B cell (primary cell): ENCODE results near the gene BABAM2. TPM values are rescaled to one million over a fixed set of nuclear protein-coding genes. Genes with fewer than 3 reads are reported as not detected.

Source experiments
- ATAC-seq: fragments of 200-7000 bp; cut with Tn5 transposase; one replicate; pipeline ENCODE4 v1.10.0; 2021; ENCODE audit warnings: low read depth, mild to moderate bottlenecking, moderate number of reproducible peaks, moderate library complexity
- CTCF ChIA-PET: fragments of 350-600 bp; sonication (Branson Sonifier 250); formaldehyde crosslinking; loops from one replicate; lab custom pipeline; 2021; ENCODE audit warnings: antibody characterized with exemption, inconsistent platforms; lab: Charles Lee
- POLR2A ChIA-PET: fragments of 350-600 bp; sonication (Branson Sonifier 250); formaldehyde crosslinking; loops from one replicate; lab custom pipeline; 2021; ENCODE audit warnings: antibody characterized with exemption; lab: Charles Lee
- DNase-seq: peaks from one replicate; pipeline ENCODE4 v3.0.0; 2013
- H2AFZ ChIP-seq: 2 replicates; pipeline ENCODE4 v1.6.1; 2012; ENCODE audit warnings: mild to moderate bottlenecking, low read depth, low read length; ENCODE audit not compliant: insufficient read depth, poor library complexity, severe bottlenecking
- H3K27ac ChIP-seq, 2 donors: 1 replicate in 1 of 2; 2 replicates in 1 of 2; pipeline ENCODE4 v1.5.1; 2012 to 2013; ENCODE audit warnings: low read length in 2 of 2, mild to moderate bottlenecking in 2 of 2, moderate library complexity in 1 of 2
- H3K27me3 ChIP-seq, 4 experiments: fragments of 200-600 bp in 1 of 4; sonication (generic) in 1 of 4; replicated peaks in 1 of 4; 1 replicate in 2 of 4; 2 replicates in 2 of 4; pipeline versions ENCODE4 v1.6.1 to v1.7.0; 2013 to 2016; ENCODE audit warnings: low read length in 3 of 4, mild to moderate bottlenecking in 2 of 4, mixed read lengths in 1 of 4, moderate library complexity in 1 of 4; ENCODE audit not compliant: insufficient read depth in 4 of 4, control insufficient read depth in 3 of 4; ENCODE audit errors: control extremely low read depth in 1 of 4
- H3K36me3 ChIP-seq, 2 experiments: replicated peaks in 1 of 2; 1 replicate in 1 of 2; 2 replicates in 1 of 2; pipeline versions ENCODE4 v1.6.1 to v1.7.1; 2013; ENCODE audit warnings: low read length in 1 of 2; ENCODE audit not compliant: insufficient read depth in 2 of 2, control insufficient read depth in 1 of 2; ENCODE audit errors: control extremely low read depth in 1 of 2, extremely low read depth in 1 of 2
- H3K4me1 ChIP-seq, 2 donors: fragments of 200-600 bp in 1 of 2; sonication (generic) in 1 of 2; 1 replicate in 1 of 2; 2 replicates in 1 of 2; pipeline versions ENCODE4 v1.5.1 to v1.6.1; 2013 to 2017; ENCODE audit warnings: low read length in 2 of 2; ENCODE audit not compliant: control insufficient read depth in 2 of 2, insufficient read depth in 2 of 2
- H3K4me2 ChIP-seq: replicated peaks from 2 replicates; pipeline ENCODE3; 2012; ENCODE audit warnings: mild to moderate bottlenecking, low read depth, low read length; ENCODE audit not compliant: poor library complexity, severe bottlenecking
- H3K4me3 ChIP-seq, 5 experiments: fragments of 200-600 bp in 1 of 5; sonication (generic) in 1 of 5; 1 replicate in 3 of 5; 2 replicates in 2 of 5; pipeline versions ENCODE4 v1.5.1 to v1.7.0; 2011 to 2016; ENCODE audit warnings: low read length in 4 of 5, mild to moderate bottlenecking in 4 of 5, low read depth in 2 of 5, control low read depth in 1 of 5, moderate library complexity in 1 of 5; ENCODE audit not compliant: insufficient read depth in 1 of 5; ENCODE audit errors: control extremely low read depth in 1 of 5, extremely low read depth in 1 of 5
- H3K79me2 ChIP-seq: fragments of 200-600 bp; sonication (generic); one replicate; pipeline ENCODE4 v1.6.0; 2016; ENCODE audit warnings: low read length; ENCODE audit not compliant: control insufficient read depth, insufficient read depth
- H3K9ac ChIP-seq: fragments of 200-600 bp; sonication (generic); 2 replicates; pipeline ENCODE4 v1.6.1; 2017; ENCODE audit warnings: mild to moderate bottlenecking, low read length, moderate library complexity
- H3K9me3 ChIP-seq, 3 donors: one replicate each; pipeline versions ENCODE4 v1.6.1 to v1.7.1; 2013; ENCODE audit warnings: low read length in 2 of 3; ENCODE audit not compliant: control insufficient read depth in 2 of 3, insufficient read depth in 1 of 3; ENCODE audit errors: control extremely low read depth in 1 of 3
- H4K20me1 ChIP-seq: 2 replicates; pipeline ENCODE4 v1.6.0; 2012; ENCODE audit warnings: mild to moderate bottlenecking, low read length; ENCODE audit not compliant: insufficient read depth, control insufficient read depth, poor library complexity, severe bottlenecking
- H3K27ac Mint-ChIP-seq: one replicate; pipeline ENCODE4 v1.8.0; 2021; ENCODE audit warnings: mixed read lengths
- H3K27me3 Mint-ChIP-seq: one replicate; pipeline ENCODE4 v1.8.0; 2021; ENCODE audit warnings: mixed read lengths
- H3K4me1 Mint-ChIP-seq: one replicate; pipeline ENCODE4 v1.8.0; 2021; ENCODE audit warnings: mixed read lengths
- H3K4me3 Mint-ChIP-seq: one replicate; pipeline ENCODE4 v1.8.0; 2021; ENCODE audit warnings: mixed read lengths
- H3K9me3 Mint-ChIP-seq: one replicate; pipeline ENCODE4 v1.8.0; 2022; ENCODE audit warnings: mixed read lengths; ENCODE audit not compliant: insufficient read depth
- CTCF ChIP-seq: fragments of 200-600 bp; IDR thresholded peaks from one replicate; pipeline ENCODE4 v1.8.0; 2022; ENCODE audit warnings: antibody characterized with exemption, mild to moderate bottlenecking
- EZH2 ChIP-seq: IDR thresholded peaks from 2 replicates; pipeline ENCODE4 v1.6.1; 2012; ENCODE audit warnings: borderline replicate concordance, low read depth, mild to moderate bottlenecking, moderate library complexity, low read length; ENCODE audit not compliant: insufficient read depth, poor library complexity, severe bottlenecking
- WGBS: methylation state at CpG from one replicate; pipeline ENCODE4 v1.1.5; 2013; ENCODE audit warnings: missing lambda C conversion rate; ENCODE audit not compliant: insufficient coverage; 5-methylcytosine and 5-hydroxymethylcytosine counted together
- intact Hi-C: fragments of 100-400 bp; cut with micrococcal nuclease; formaldehyde crosslinking; loops from one replicate; pipeline ENCODE4 v1.10.0; 2022
- polyA plus RNA-seq: library from polyadenylated mRNA; depleted of rRNA; stranded (reverse); fragments of >200 nt; gene quantifications from 2 replicates; pipeline ENCODE4 v1.2.3, GENCODE V29; 2012
- total RNA-seq, 2 donors: library from RNA; stranded (reverse); fragments of 120-200 nt in 1 of 2; gene quantifications; 1 replicate in 1 of 2; 2 replicates in 1 of 2; pipeline versions ENCODE4 v1.2.3 to v1.2.4, GENCODE V29; 2013 to 2022

BABAM2 gene
- total and polyA plus RNA-seq, 2 donors (not counting 1 experiment from before 2014, with no cell fraction given) = 22.3 to 69.6 TPM

GRCh38 chr2:28271919-28272250, 381.4 kb downstream of the BABAM2 start:
- TF ChIP-seq EZH2 = no peak
- TF ChIP-seq CTCF = no peak

GRCh38 chr2:28273751-28274150, 383.2 kb downstream of the BABAM2 start:
- no peaks in the 10 kb centered on the region for H3K79me2 ChIP-seq
- no peaks in the 10 kb centered on the region for H3K9me3 ChIP-seq
- H3K4me3 Mint-ChIP-seq = no peak overlapping the region
- POLR2A ChIA-PET = no interaction called here
- H3K27ac Mint-ChIP-seq = no peak overlapping the region
- no peak overlapping the region for H3K4me2 ChIP-seq
- no peaks in the 10 kb centered on the region for H3K27me3 Mint-ChIP-seq
- no peak overlapping the region for H3K27ac ChIP-seq
- H3K36me3 ChIP-seq = peaks cover 0 to 4% of the 10 kb centered on the region in 2 experiments
- DNase-seq (no peak), ATAC-seq (no peak)
- H3K27me3 ChIP-seq = no peaks in the 10 kb centered on the region
- no peaks in the 10 kb centered on the region for H3K9me3 Mint-ChIP-seq
- H3K4me1 ChIP-seq = no peaks in the 10 kb centered on the region
- H4K20me1 ChIP-seq = no peaks in the 10 kb centered on the region
- intact Hi-C loops = no loop called here
- no peak overlapping the region for H3K4me3 ChIP-seq
- H3K4me1 Mint-ChIP-seq = peaks cover 5% of the 10 kb centered on the region
- no peak overlapping the region for H2AFZ ChIP-seq
- WGBS = 68% methylated on average over 4 of the region's 6 CpGs
- CTCF ChIA-PET = no interaction called here
- TF ChIP-seq CTCF = no peak
- TF ChIP-seq EZH2 = no peak
- H3K9ac ChIP-seq = no peak overlapping the region

More at GRCh38 chr2:28271919-28272250, 381.4 kb downstream of the BABAM2 start:
- H3K4me2 ChIP-seq = no peak overlapping the region
- DNase-seq (no peak), ATAC-seq (no peak)
- Mint-ChIP-seq H3K4me1 (peaks cover 5% of the 10 kb centered on the region), H3K9me3 (no peaks in the 10 kb centered on the region), H3K27me3 (no peaks in the 10 kb centered on the region), H3K27ac (no peak overlapping the region), H3K4me3 (no peak overlapping the region)
- H4K20me1 ChIP-seq = no peaks in the 10 kb centered on the region
- H3K4me1 ChIP-seq = no peaks in the 10 kb centered on the region
- no peak overlapping the region for H3K9ac ChIP-seq
- H3K27me3 ChIP-seq = no peaks in the 10 kb centered on the region
- H3K36me3 ChIP-seq = no peaks in the 10 kb centered on the region
- intact Hi-C loops = no loop called here
- no peak overlapping the region for H3K4me3 ChIP-seq
- H2AFZ ChIP-seq = no peak overlapping the region
- CTCF ChIA-PET = no interaction called here
- POLR2A ChIA-PET = no interaction called here
- no peaks in the 10 kb centered on the region for H3K79me2 ChIP-seq
- H3K27ac ChIP-seq = no peak overlapping the region
- no peaks in the 10 kb centered on the region for H3K9me3 ChIP-seq
